Thyroid gland (tissue), 4 donors: Measurements from ENCODE around the gene BLTP2.

Experiments
- CTCF ChIP-seq, 6 experiments: fragments of 200-600 bp in 3 of 6; fragments of 450-650 bp in 3 of 6; sonication (generic) in 3 of 6; IDR thresholded peaks; one replicate each; pipeline ENCODE4 v1.5.1; 2016 to 2019; ENCODE audit warnings: antibody characterized with exemption in 6 of 6, mild to moderate bottlenecking in 2 of 6, inconsistent platforms in 1 of 6, moderate library complexity in 1 of 6
- POLR2A ChIP-seq, 2 donors: fragments of 450-650 bp; IDR thresholded peaks; one replicate each; pipeline ENCODE4 v1.6.1; 2017; ENCODE audit warnings: antibody characterized with exemption in 2 of 2, mild to moderate bottlenecking in 2 of 2, moderate library complexity in 1 of 2

- no peak for TF ChIP-seq CTCF (IDR thresholded peaks at IDR 0.05)
- no peak for TF ChIP-seq POLR2A (IDR thresholded peaks at IDR 0.05)
Measured at GRCh38 chr17:28613931-28614381, 31.0 kb downstream of the BLTP2 start, which contains the start of gene RSKR.
